ENCODE results near the gene OPA3. TPM values are rescaled to one million over a fixed set of nuclear protein-coding genes. Genes with fewer than 3 reads are reported as not detected.

Gene OPA3
- total RNA-seq, 1 donor from 2014 or later: 14.4 TPM

- H3K27me3 Mint-ChIP-seq: peaks cover 33% of the 10 kb centered on the region
- no peak for DNase-seq (ENCODE audit: low spot score, unreplicated experiment)
- H3K36me3 Mint-ChIP-seq (ENCODE audit: insufficient read depth): no peaks in the 10 kb centered on the region
- TF ChIP-seq CTCF (IDR thresholded peaks at IDR 0.05; ENCODE audit: unreplicated experiment): no peak
- H3K9me3 Mint-ChIP-seq (ENCODE audit: low read depth): no peaks in the 10 kb centered on the region
- H3K4me3 Mint-ChIP-seq (ENCODE audit: low read depth): no peak overlapping the region
- H3K27ac Mint-ChIP-seq: no peak overlapping the region
- no peaks in the 10 kb centered on the region for H3K4me1 Mint-ChIP-seq (ENCODE audit: low read depth)
Observed at GRCh38 chr19:45590300-45591003, 5.8 kb upstream of the OPA3 start.

- Mint-ChIP-seq H3K27ac (no peak overlapping the region), H3K4me1 (ENCODE audit: low read depth) (no peaks in the 10 kb centered on the region), H3K36me3 (ENCODE audit: insufficient read depth) (no peaks in the 10 kb centered on the region), H3K27me3 (peaks cover 30% of the 10 kb centered on the region), H3K9me3 (ENCODE audit: low read depth) (no peaks in the 10 kb centered on the region), H3K4me3 (ENCODE audit: low read depth) (no peak overlapping the region)
- DNase-seq (ENCODE audit: low spot score, unreplicated experiment): no peak
- no peak for TF ChIP-seq CTCF (IDR thresholded peaks at IDR 0.05; ENCODE audit: unreplicated experiment)
Observed at GRCh38 chr19:45589768-45590167, 5.2 kb upstream of the OPA3 start.

GRCh38 chr19:45587873-45588272, 3.3 kb upstream of the OPA3 start:
- peaks cover 30% of the 10 kb centered on the region for H3K27me3 Mint-ChIP-seq
- no peaks in the 10 kb centered on the region for H3K9me3 Mint-ChIP-seq (ENCODE audit: low read depth)
- no peak overlapping the region for H3K27ac Mint-ChIP-seq
- no peak for TF ChIP-seq CTCF (IDR thresholded peaks at IDR 0.05; ENCODE audit: unreplicated experiment)
- no peak for DNase-seq (ENCODE audit: low spot score, unreplicated experiment)
- no peaks in the 10 kb centered on the region for H3K36me3 Mint-ChIP-seq (ENCODE audit: insufficient read depth)
- H3K4me3 Mint-ChIP-seq (ENCODE audit: low read depth): no peak overlapping the region
- peaks cover 8% of the 10 kb centered on the region for H3K4me1 Mint-ChIP-seq (ENCODE audit: low read depth)

- no peaks in the 10 kb centered on the region for H3K9me3 Mint-ChIP-seq (ENCODE audit: low read depth)
Observed at GRCh38 chr19:45585158-45585577, 566 bp upstream of the OPA3 start.

GRCh38 chr19:45581576-45581975, 3.0 kb downstream of the OPA3 start:
- Mint-ChIP-seq H3K36me3 (ENCODE audit: insufficient read depth) (no peaks in the 10 kb centered on the region), H3K27me3 (no peaks in the 10 kb centered on the region), H3K27ac (peak overlapping the region; percentile 87), H3K9me3 (ENCODE audit: low read depth) (no peaks in the 10 kb centered on the region), H3K4me1 (ENCODE audit: low read depth) (peaks cover 41% of the 10 kb centered on the region), H3K4me3 (ENCODE audit: low read depth) (peak overlapping the region; percentile 24)
- no peak for DNase-seq (ENCODE audit: low spot score, unreplicated experiment)
- no peak for TF ChIP-seq CTCF (IDR thresholded peaks at IDR 0.05; ENCODE audit: unreplicated experiment)

More at GRCh38 chr19:45585158-45585577, 566 bp upstream of the OPA3 start:
- peak overlapping the region; percentile 98 for H3K27ac Mint-ChIP-seq
- peak overlapping the region; percentile 94 for H3K4me3 Mint-ChIP-seq (ENCODE audit: low read depth)
- peaks cover 20% of the 10 kb centered on the region for H3K4me1 Mint-ChIP-seq (ENCODE audit: low read depth)
- no peaks in the 10 kb centered on the region for H3K36me3 Mint-ChIP-seq (ENCODE audit: insufficient read depth)
- no peak for TF ChIP-seq CTCF (IDR thresholded peaks at IDR 0.05; ENCODE audit: unreplicated experiment)
- peaks cover 11% of the 10 kb centered on the region for H3K27me3 Mint-ChIP-seq
- no peak for DNase-seq (ENCODE audit: low spot score, unreplicated experiment)
